HepG2 (cell line): ENCODE results near the gene HLA-DMB. TPM values are rescaled to one million over a fixed set of nuclear protein-coding genes. Genes with fewer than 3 reads are reported as not detected.

Experiments used
- FOXK2 ChIP-seq: fragments of 450-650 bp; IDR thresholded peaks from 2 replicates; pipeline ENCODE4 v1.6.1; 2016
- FUBP1 ChIP-seq: sonication (generic); formaldehyde crosslinking; IDR thresholded peaks from 2 replicates; pipeline ENCODE4 v1.5.1; 2020; ENCODE audit warnings: missing genetic modification reagents, mild to moderate bottlenecking, borderline replicate concordance
- KLF15 ChIP-seq: sonication (generic); formaldehyde crosslinking; IDR thresholded peaks from 2 replicates; pipeline ENCODE4 v1.8.1; 2023; ENCODE audit warnings: borderline replicate concordance, mild to moderate bottlenecking, inconsistent platforms, missing genetic modification reagents, mixed read lengths
- LCORL ChIP-seq, 2 experiments: fragments of 450-650 bp in 1 of 2; sonication (generic) in 1 of 2; formaldehyde crosslinking in 1 of 2; IDR thresholded peaks; 2 replicates each; pipeline versions ENCODE4 v1.5.0 to v1.6.1; 2017 to 2020; ENCODE audit warnings: antibody characterized with exemption in 1 of 2, missing genetic modification reagents in 1 of 2
- MAFF ChIP-seq: IDR thresholded peaks from 2 replicates; pipeline ENCODE4 v1.6.1; 2011; ENCODE audit warnings: low read depth, low read length, improper control_type of control experiment
- NBN ChIP-seq: fragments of 450-650 bp; conservative IDR thresholded peaks from 2 replicates; pipeline ENCODE4 v1.6.1; 2017
- ZBTB38 ChIP-seq: sonication (generic); formaldehyde crosslinking; IDR thresholded peaks from 2 replicates; pipeline ENCODE4 v1.5.1; 2020; ENCODE audit warnings: mild to moderate bottlenecking, missing genetic modification reagents
- ZGPAT ChIP-seq: IDR thresholded peaks from 2 replicates; pipeline ENCODE4 v1.6.1; 2016; ENCODE audit warnings: mild to moderate bottlenecking
- ZNF10 ChIP-seq: sonication (generic); formaldehyde crosslinking; IDR thresholded peaks from 2 replicates; pipeline ENCODE4 v1.4.0; 2020; ENCODE audit warnings: mild to moderate bottlenecking, low read depth, missing genetic modification reagents, borderline replicate concordance
- ZNF20 ChIP-seq: sonication (generic); formaldehyde crosslinking; IDR thresholded peaks from 2 replicates; pipeline ENCODE4 v1.4.0; 2020; ENCODE audit warnings: mild to moderate bottlenecking, moderate library complexity, missing genetic modification reagents
- ZNF430 ChIP-seq: sonication (generic); formaldehyde crosslinking; IDR thresholded peaks from 2 replicates; pipeline ENCODE4 v1.9.0; 2021; ENCODE audit warnings: mild to moderate bottlenecking, missing genetic modification reagents
- ZNF451 ChIP-seq: sonication (generic); formaldehyde crosslinking; IDR thresholded peaks from 2 replicates; pipeline ENCODE4 v1.5.0; 2020; ENCODE audit warnings: mild to moderate bottlenecking, missing genetic modification reagents
- ZNF496 ChIP-seq: sonication (generic); formaldehyde crosslinking; IDR thresholded peaks from 2 replicates; pipeline ENCODE4 v1.8.1; 2023; ENCODE audit warnings: mild to moderate bottlenecking, moderate library complexity, missing genetic modification reagents; ENCODE audit not compliant: insufficient replicate concordance
- ZNF709 ChIP-seq: sonication (generic); formaldehyde crosslinking; IDR thresholded peaks from 2 replicates; pipeline ENCODE4 v1.5.0; 2020; ENCODE audit warnings: mild to moderate bottlenecking, missing genetic modification reagents
- ZSCAN25 ChIP-seq: sonication (generic); formaldehyde crosslinking; IDR thresholded peaks from 2 replicates; pipeline ENCODE4 v1.8.0; 2022; ENCODE audit warnings: mild to moderate bottlenecking, missing genetic modification reagents
- polyA plus RNA-seq, 8 experiments: library from polyadenylated mRNA; depleted of rRNA in 3 of 8; stranded (reverse) in 7 of 8; unstranded in 1 of 8; fragments of >200 nt; fragmentation: Illumina TruSeq in 4 of 8; extraction: Trizol in 4 of 8; gene quantifications; 2 replicates each; pipeline versions ENCODE4 v1.2.1 to v1.2.3, GENCODE V29; 2011 to 2016; ENCODE audit warnings: low read depth in 4 of 8, missing spikeins in 1 of 8, mixed read lengths in 1 of 8; ENCODE audit not compliant: insufficient read depth in 1 of 8
- total RNA-seq, 5 experiments: library from RNA; depleted of rRNA; stranded (reverse); fragments of >200 nt; fragmentation: Illumina TruSeq; extraction: Trizol; gene quantifications; 2 replicates each; pipeline ENCODE4 v1.2.3, GENCODE V29; 2016; ENCODE audit warnings: low read depth in 1 of 5
- TF ChIP-seq, protein P1 (sequence below): fragments of 450-650 bp; IDR thresholded peaks from 2 replicates; pipeline ENCODE4 v1.6.1; 2016
- TF ChIP-seq, protein P2 (sequence below): sonication (generic); formaldehyde crosslinking; IDR thresholded peaks from 2 replicates; pipeline ENCODE4 v1.8.0; 2022; ENCODE audit warnings: missing genetic modification reagents, mild to moderate bottlenecking, borderline replicate concordance
- TF ChIP-seq, protein P3 (sequence below): sonication (generic); formaldehyde crosslinking; IDR thresholded peaks from 2 replicates; pipeline ENCODE4 v1.5.1; 2020; ENCODE audit warnings: missing genetic modification reagents, mild to moderate bottlenecking, borderline replicate concordance

Gene HLA-DMB
- total and polyA plus RNA-seq, 2 of the 13 experiments (the other 11 are each of a cell fraction or from before 2014, with no cell fraction given): not detected

DNA sequence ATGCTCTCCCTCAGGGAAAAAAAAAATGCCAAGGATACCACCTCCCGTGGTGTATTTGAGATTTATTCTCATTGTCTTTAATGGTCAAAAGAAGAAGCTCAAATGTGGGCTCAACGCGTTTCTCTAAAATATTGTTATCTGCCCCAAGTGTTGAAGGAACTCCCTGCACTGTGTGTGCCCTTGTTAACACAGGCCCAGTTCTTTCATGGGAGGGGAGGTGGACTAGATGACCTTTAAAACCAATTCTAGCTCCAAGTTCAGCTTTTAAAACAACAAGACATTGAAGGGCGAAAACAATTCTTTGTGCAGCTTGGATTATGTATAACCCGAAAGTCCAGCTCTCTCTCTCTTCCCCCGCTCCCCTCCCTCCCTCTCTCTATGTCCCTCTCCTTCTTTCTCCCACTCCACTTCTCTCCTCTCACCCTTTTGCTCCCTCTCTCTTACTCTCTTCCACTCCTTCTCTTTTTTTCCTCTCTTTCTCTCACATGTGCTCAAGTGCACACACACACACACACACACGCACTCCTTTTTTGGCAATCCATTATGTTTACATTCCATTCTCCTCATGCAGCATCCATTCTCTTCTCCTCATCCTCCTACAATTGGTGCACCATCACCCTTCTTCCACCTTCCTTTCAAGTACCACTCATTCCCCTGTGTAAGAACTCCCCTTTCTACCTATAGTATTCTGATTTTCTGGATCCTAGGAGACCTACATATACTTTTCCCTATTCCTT, 8.5 kb downstream of the HLA-DMB start (continued):
- TF ChIP-seq FUBP1 (CRISPR knock-in tag) (no peak), ZBTB38 (no peak), ZNF496 (CRISPR knock-in tag) (no peak), MAFF (no peak), ZGPAT (CRISPR knock-in tag) (no peak), ZNF709 (CRISPR knock-in tag) (no peak), FOXK2 (0 out of 2 replicates have a peak, but pooled peaks have one; percentile 21), ZNF451 (CRISPR knock-in tag) (no peak), NBN (0 out of 2 replicates have a peak, but pooled peaks have one; percentile 73), LCORL (IDR thresholded peaks at IDR 0.05) (peak; percentile 65; the same call in 1 of the 2 replicates), LCORL (CRISPR knock-in tag; IDR thresholded peaks at IDR 0.05) (no peak), ZNF20 (CRISPR knock-in tag) (no peak), ZNF430 (CRISPR knock-in tag) (no peak), KLF15 (CRISPR knock-in tag) (no peak), ZSCAN25 (CRISPR knock-in tag) (no peak), ZNF10 (no peak)
- TF ChIP-seq, protein P1, sequence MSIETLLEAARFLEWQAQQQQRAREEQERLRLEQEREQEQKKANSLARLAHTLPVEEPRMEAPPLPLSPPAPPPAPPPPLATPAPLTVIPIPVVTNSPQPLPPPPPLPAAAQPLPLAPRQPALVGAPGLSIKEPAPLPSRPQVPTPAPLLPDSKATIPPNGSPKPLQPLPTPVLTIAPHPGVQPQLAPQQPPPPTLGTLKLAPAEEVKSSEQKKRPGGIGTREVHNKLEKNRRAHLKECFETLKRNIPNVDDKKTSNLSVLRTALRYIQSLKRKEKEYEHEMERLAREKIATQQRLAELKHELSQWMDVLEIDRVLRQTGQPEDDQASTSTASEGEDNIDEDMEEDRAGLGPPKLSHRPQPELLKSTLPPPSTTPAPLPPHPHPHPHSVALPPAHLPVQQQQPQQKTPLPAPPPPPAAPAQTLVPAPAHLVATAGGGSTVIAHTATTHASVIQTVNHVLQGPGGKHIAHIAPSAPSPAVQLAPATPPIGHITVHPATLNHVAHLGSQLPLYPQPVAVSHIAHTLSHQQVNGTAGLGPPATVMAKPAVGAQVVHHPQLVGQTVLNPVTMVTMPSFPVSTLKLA: peak; percentile 65
- TF ChIP-seq, protein P2, sequence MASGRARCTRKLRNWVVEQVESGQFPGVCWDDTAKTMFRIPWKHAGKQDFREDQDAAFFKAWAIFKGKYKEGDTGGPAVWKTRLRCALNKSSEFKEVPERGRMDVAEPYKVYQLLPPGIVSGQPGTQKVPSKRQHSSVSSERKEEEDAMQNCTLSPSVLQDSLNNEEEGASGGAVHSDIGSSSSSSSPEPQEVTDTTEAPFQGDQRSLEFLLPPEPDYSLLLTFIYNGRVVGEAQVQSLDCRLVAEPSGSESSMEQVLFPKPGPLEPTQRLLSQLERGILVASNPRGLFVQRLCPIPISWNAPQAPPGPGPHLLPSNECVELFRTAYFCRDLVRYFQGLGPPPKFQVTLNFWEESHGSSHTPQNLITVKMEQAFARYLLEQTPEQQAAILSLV (CRISPR knock-in tag): no peak
- TF ChIP-seq, protein P3, sequence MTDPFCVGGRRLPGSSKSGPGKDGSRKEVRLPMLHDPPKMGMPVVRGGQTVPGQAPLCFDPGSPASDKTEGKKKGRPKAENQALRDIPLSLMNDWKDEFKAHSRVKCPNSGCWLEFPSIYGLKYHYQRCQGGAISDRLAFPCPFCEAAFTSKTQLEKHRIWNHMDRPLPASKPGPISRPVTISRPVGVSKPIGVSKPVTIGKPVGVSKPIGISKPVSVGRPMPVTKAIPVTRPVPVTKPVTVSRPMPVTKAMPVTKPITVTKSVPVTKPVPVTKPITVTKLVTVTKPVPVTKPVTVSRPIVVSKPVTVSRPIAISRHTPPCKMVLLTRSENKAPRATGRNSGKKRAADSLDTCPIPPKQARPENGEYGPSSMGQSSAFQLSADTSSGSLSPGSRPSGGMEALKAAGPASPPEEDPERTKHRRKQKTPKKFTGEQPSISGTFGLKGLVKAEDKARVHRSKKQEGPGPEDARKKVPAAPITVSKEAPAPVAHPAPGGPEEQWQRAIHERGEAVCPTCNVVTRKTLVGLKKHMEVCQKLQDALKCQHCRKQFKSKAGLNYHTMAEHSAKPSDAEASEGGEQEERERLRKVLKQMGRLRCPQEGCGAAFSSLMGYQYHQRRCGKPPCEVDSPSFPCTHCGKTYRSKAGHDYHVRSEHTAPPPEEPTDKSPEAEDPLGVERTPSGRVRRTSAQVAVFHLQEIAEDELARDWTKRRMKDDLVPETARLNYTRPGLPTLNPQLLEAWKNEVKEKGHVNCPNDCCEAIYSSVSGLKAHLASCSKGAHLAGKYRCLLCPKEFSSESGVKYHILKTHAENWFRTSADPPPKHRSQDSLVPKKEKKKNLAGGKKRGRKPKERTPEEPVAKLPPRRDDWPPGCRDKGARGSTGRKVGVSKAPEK: no peak
